Germinal center (tissue), 1 donor: ENCODE data around the gene FNIP2.
"Not testable (repeated sequence)": the region's sequence is repeated elsewhere in the genome, so short reads cannot be mapped to it uniquely, and the experiment has no call there.

Experiments
- DNase-seq: peaks from one replicate; pipeline ENCODE4 v3.0.0; 2012; ENCODE audit warnings: mixed read lengths, low spot score

The FNIP2 gene

GRCh38 chr4:158870626-158871334, 102.0 kb downstream of the FNIP2 start:
- no peak for DNase-seq

GRCh38 chr4:158871335-158871724, 102.5 kb downstream of the FNIP2 start:
- DNase-seq, result no peak

GRCh38 chr4:158873795-158874401, 105.1 kb downstream of the FNIP2 start:
- DNase-seq, result no peak

- DNase-seq, result no peak
Observed at GRCh38 chr4:158875026-158875425, 106.2 kb downstream of the FNIP2 start.

- DNase-seq, result no peak
Observed at GRCh38 chr4:158875455-158875854, 106.6 kb downstream of the FNIP2 start.

GRCh38 chr4:158877069-158877468, 108.2 kb downstream of the FNIP2 start:
- DNase-seq, result no peak

GRCh38 chr4:158882142-158882541, 113.3 kb downstream of the FNIP2 start:
- not testable (repeated sequence) for DNase-seq

GRCh38 chr4:158884280-158884679, 115.5 kb downstream of the FNIP2 start:
- DNase-seq, result no peak

GRCh38 chr4:158885564-158885963, 116.7 kb downstream of the FNIP2 start:
- no peak for DNase-seq

GRCh38 chr4:158890294-158890693, 121.5 kb downstream of the FNIP2 start:
- DNase-seq, result no peak

GRCh38 chr4:158891256-158891655, 122.4 kb downstream of the FNIP2 start:
- DNase-seq, result no peak

- DNase-seq, result no peak
Observed at GRCh38 chr4:158894826-158895225, 126.0 kb downstream of the FNIP2 start.

GRCh38 chr4:158895797-158896576, 127.2 kb downstream of the FNIP2 start:
- DNase-seq, result no peak

- not testable (repeated sequence) for DNase-seq
Observed at GRCh38 chr4:158896577-158897238, 127.9 kb downstream of the FNIP2 start.

GRCh38 chr4:158900408-158900807, 131.6 kb downstream of the FNIP2 start:
- DNase-seq, result not testable (repeated sequence)

GRCh38 chr4:158902280-158903078, 133.7 kb downstream of the FNIP2 start:
- DNase-seq, result not testable (repeated sequence)

GRCh38 chr4:158903079-158903456, 134.2 kb downstream of the FNIP2 start:
- no peak for DNase-seq

- DNase-seq, result no peak
Observed at GRCh38 chr4:158903472-158904043, 134.7 kb downstream of the FNIP2 start.

GRCh38 chr4:158904815-158905214, 136.0 kb downstream of the FNIP2 start:
- no peak for DNase-seq

GRCh38 chr4:158906073-158906472, 137.2 kb downstream of the FNIP2 start:
- DNase-seq, result no peak

- no peak for DNase-seq
Observed at GRCh38 chr4:158912390-158912789, 143.6 kb downstream of the FNIP2 start.
